Measurements from ENCODE around the gene MCF2L2. TPM values are rescaled to one million over a fixed set of nuclear protein-coding genes. Genes with fewer than 3 reads are reported as not detected.

The MCF2L2 gene
- polyA plus RNA-seq, 1 donor from 2014 or later: 9.3 TPM

DNA sequence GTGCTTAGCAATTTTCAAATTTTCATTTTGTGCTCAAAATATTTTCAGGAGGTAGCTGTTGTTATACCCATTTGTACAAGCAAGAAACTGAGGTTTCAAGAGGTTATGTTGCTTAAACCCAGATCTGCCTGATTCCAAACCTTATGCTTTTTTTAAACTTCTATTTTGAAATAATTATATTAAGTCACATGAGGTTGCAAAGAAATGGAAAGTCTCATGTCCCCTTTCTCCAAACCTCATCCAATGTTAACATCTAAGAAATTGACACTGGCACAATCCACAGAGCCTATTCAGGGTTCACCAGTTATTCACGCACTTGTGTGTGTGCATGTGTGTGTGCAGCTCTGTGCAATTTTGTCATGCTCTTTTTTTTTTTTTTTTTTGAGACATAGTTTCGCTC, 140.3 kb downstream of the MCF2L2 start:
- Histone ChIP-seq H3F3A (ENCODE audit: insufficient read depth, low read length, poor library complexity, severe bottlenecking) (no peaks in the 10 kb centered on the region), H2AFZ (ENCODE audit: low read depth, low read length) (no peak overlapping the region), H3K4me3 (ENCODE audit: low read length) (no peak overlapping the region), H3K27ac (ENCODE audit: low read length) (no peak overlapping the region), H4K20me1 (ENCODE audit: insufficient read depth) (no peaks in the 10 kb centered on the region), H3K36me3 (ENCODE audit: insufficient read depth, low read length) (no peaks in the 10 kb centered on the region), H3K79me2 (replicated peaks; ENCODE audit: insufficient read depth, low read length) (no peaks in the 10 kb centered on the region), H3K4me2 (ENCODE audit: low read length) (no peak overlapping the region), H3K9me2 (ENCODE audit: insufficient read depth, low read length) (no peaks in the 10 kb centered on the region), H3K27me3 (ENCODE audit: insufficient read depth, low read depth, low read length) (no peaks in the 10 kb centered on the region), H3K9me3 (ENCODE audit: low read length) (no peaks in the 10 kb centered on the region), H3K9ac (ENCODE audit: low read length) (no peak overlapping the region)
- TF ChIP-seq, protein P1, sequence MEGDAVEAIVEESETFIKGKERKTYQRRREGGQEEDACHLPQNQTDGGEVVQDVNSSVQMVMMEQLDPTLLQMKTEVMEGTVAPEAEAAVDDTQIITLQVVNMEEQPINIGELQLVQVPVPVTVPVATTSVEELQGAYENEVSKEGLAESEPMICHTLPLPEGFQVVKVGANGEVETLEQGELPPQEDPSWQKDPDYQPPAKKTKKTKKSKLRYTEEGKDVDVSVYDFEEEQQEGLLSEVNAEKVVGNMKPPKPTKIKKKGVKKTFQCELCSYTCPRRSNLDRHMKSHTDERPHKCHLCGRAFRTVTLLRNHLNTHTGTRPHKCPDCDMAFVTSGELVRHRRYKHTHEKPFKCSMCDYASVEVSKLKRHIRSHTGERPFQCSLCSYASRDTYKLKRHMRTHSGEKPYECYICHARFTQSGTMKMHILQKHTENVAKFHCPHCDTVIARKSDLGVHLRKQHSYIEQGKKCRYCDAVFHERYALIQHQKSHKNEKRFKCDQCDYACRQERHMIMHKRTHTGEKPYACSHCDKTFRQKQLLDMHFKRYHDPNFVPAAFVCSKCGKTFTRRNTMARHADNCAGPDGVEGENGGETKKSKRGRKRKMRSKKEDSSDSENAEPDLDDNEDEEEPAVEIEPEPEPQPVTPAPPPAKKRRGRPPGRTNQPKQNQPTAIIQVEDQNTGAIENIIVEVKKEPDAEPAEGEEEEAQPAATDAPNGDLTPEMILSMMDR (IDR thresholded peaks at IDR 0.05; ENCODE audit: poor library complexity, severe bottlenecking): no peak
- TF ChIP-seq MXI1 (conservative IDR thresholded peaks at IDR 0.05; ENCODE audit: poor library complexity, severe bottlenecking) (no peak), SMC3 (conservative IDR thresholded peaks at IDR 0.05; ENCODE audit: poor library complexity) (no peak)

DNA sequence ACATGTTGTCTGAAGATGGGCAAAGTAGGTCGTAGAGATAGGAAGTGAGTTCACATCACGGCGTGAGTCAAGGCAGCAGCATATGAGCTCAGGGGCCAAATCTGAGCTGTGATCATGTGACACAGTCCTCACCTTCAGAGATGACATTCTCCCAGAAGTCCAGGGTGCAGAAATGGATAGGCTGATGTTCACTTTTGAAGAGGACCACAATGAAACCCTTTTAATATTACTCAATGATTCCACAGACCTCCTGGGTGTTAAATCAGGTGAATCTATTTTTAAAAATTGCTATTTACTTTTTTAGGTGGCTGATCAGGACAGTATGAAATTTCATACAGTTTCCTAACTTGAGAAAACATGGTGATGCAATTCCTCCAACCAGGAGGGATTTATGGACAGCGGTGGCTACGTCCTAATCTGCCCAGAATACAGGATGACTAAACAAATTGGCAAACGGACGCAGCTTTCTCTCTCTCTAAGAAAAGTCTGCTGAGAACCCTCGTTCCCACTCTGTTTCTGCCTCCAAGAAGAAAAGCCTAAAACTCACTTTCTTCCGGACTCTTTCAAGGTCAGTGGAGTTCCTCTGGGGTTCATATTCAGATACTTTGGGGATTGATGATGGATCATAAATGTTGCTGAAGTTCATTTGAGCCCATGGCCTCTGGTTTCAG, 141.0 kb downstream of the MCF2L2 start:
- TF ChIP-seq POLR2AphosphoS5 (IDR thresholded peaks at IDR 0.05) (no peak), EZH2 (IDR thresholded peaks at IDR 0.05; ENCODE audit: borderline replicate concordance, insufficient read depth, low read length, poor library complexity, severe bottlenecking) (no peak), SMC3 (conservative IDR thresholded peaks at IDR 0.05; ENCODE audit: poor library complexity) (no peak), RAD21 (conservative IDR thresholded peaks at IDR 0.05) (no peak), TAF1 (IDR thresholded peaks at IDR 0.05; ENCODE audit: low read depth) (no peak), EP300 (conservative IDR thresholded peaks at IDR 0.05; ENCODE audit: poor library complexity, severe bottlenecking) (no peak), MXI1 (conservative IDR thresholded peaks at IDR 0.05; ENCODE audit: poor library complexity, severe bottlenecking) (no peak)
- TF ChIP-seq, protein P2, sequence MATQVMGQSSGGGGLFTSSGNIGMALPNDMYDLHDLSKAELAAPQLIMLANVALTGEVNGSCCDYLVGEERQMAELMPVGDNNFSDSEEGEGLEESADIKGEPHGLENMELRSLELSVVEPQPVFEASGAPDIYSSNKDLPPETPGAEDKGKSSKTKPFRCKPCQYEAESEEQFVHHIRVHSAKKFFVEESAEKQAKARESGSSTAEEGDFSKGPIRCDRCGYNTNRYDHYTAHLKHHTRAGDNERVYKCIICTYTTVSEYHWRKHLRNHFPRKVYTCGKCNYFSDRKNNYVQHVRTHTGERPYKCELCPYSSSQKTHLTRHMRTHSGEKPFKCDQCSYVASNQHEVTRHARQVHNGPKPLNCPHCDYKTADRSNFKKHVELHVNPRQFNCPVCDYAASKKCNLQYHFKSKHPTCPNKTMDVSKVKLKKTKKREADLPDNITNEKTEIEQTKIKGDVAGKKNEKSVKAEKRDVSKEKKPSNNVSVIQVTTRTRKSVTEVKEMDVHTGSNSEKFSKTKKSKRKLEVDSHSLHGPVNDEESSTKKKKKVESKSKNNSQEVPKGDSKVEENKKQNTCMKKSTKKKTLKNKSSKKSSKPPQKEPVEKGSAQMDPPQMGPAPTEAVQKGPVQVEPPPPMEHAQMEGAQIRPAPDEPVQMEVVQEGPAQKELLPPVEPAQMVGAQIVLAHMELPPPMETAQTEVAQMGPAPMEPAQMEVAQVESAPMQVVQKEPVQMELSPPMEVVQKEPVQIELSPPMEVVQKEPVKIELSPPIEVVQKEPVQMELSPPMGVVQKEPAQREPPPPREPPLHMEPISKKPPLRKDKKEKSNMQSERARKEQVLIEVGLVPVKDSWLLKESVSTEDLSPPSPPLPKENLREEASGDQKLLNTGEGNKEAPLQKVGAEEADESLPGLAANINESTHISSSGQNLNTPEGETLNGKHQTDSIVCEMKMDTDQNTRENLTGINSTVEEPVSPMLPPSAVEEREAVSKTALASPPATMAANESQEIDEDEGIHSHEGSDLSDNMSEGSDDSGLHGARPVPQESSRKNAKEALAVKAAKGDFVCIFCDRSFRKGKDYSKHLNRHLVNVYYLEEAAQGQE (IDR thresholded peaks at IDR 0.05; ENCODE audit: borderline replicate concordance): no peak
- TF ChIP-seq, protein P1 (IDR thresholded peaks at IDR 0.05; ENCODE audit: poor library complexity, severe bottlenecking): no peak
- no peaks in the 10 kb centered on the region for H3K36me3 ChIP-seq (ENCODE audit: insufficient read depth, low read length)
- H4K20me1 ChIP-seq (ENCODE audit: insufficient read depth): no peaks in the 10 kb centered on the region
- H3K4me2 ChIP-seq (ENCODE audit: low read length): no peak overlapping the region
- no peak overlapping the region for H2AFZ ChIP-seq (ENCODE audit: low read depth, low read length)
- no peaks in the 10 kb centered on the region for H3K27me3 ChIP-seq (ENCODE audit: insufficient read depth, low read depth, low read length)
- H3K9me2 ChIP-seq (ENCODE audit: insufficient read depth, low read length): no peaks in the 10 kb centered on the region
- no peak overlapping the region for H3K27ac ChIP-seq (ENCODE audit: low read length)
- no peaks in the 10 kb centered on the region for H3F3A ChIP-seq (ENCODE audit: insufficient read depth, low read length, poor library complexity, severe bottlenecking)
- no peak overlapping the region for H3K4me3 ChIP-seq (ENCODE audit: low read length)
- no peak overlapping the region for H3K9ac ChIP-seq (ENCODE audit: low read length)
- no peaks in the 10 kb centered on the region for H3K9me3 ChIP-seq (ENCODE audit: low read length)
- no peaks in the 10 kb centered on the region for H3K79me2 ChIP-seq (replicated peaks; ENCODE audit: insufficient read depth, low read length)
